GM20431 (cell line): Measurements from ENCODE around the gene ATF7IP.

ENCODE experiments used
- in situ Hi-C: fragments of 300-500 bp; cut with MseI, MboI; formaldehyde crosslinking; loops from one replicate; pipeline ENCODE4 v1.15.0; 2020; ENCODE audit warnings: low sequenced_read_pairs; ENCODE audit not compliant: unreplicated experiment

Gene ATF7IP

DNA sequence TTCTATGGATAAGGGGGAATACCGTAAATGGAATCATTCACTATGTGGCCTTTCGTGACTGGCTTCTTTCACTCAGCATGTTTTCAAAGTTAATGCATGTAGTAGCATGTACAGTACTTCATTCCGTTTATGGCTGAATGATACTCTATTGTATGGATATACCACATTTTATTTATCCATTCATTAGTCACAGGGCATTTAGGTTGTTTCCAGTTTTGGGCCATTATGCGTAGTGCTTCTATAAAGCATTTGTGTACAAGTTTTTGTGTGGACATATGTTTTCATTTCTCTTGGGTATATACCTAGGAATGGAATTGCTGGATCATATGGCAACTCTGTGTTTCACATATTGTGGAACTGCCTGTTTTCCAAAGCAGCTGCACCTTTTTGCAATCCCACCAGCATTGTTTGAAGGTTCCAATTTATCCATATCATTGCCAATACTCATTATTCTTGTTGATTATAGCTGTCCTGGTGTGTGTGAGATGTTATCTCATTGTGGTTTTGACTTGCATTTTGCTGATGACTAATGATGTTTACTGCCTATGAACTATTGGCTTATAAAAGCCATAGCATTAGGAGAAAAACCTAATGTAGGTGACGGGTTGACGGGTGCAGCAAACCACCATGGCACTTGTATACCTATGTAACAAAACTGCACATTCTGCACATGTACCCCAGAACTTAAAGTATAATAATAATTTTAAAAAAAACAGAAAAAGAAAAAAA is 45.5 kb downstream of the ATF7IP start:
- in situ Hi-C loops = no loop called here

DNA sequence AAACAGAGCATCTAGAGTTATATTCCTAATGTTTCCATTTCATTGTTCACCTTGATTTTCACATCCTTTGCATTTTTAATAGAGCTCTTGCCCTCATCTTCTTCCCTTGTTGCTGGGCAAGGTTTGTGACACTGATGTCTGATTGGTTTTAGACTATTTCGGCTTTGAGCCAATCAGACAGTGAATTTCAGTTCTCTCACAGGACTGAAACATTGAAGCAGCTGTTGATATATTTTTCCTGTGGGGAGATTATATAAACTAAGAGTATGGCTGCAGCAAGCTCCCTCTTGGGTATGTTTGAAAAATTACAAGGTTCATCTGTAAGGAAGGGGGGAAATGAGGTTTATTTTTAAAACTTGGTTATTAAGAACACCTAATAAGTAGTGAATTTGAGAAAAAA is 51.2 kb downstream of the ATF7IP start:
- in situ Hi-C loops = no loop called here

- in situ Hi-C loops = no loop called here
Observed at GRCh38 chr12:14417715-14418114, 52.2 kb downstream of the ATF7IP start.

- in situ Hi-C loops = no loop called here
Observed at GRCh38 chr12:14418451-14418890, 53.0 kb downstream of the ATF7IP start.

DNA sequence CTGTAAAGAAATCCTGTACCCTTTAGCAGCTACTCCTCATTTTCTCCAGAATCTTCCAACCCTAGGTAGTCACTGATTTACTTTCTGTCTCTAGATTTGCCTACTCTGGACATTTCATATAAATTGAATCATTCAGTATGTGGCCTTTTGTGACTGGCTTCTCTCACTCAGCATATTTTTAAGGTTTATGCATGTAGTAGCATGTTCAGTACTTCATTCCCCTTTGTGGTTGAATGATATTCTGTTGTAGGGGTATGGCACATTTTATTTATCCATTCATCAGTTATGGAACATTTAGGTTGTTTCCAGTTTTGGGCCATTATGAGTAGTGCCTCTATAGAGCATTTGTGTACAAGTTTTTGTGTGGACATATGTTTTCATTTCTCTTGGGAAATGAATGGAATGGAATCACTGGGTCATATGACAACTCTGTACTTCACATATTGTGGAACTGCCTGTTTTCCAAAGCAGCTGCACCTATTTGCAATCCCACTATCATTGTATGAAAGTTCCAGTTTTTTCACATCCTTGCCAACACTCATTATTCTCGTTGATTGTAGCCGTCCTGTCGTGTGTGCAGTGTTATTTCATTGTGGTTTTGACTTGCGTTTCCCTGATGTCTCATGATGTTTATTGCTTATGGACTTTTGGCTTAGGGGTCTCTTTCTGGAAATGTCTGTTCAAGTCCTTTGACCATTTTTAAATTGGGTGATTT is 57.2 kb downstream of the ATF7IP start:
- in situ Hi-C loops = no loop called here

- in situ Hi-C loops = no loop called here
Observed at GRCh38 chr12:14424545-14424944, 59.1 kb downstream of the ATF7IP start.

DNA sequence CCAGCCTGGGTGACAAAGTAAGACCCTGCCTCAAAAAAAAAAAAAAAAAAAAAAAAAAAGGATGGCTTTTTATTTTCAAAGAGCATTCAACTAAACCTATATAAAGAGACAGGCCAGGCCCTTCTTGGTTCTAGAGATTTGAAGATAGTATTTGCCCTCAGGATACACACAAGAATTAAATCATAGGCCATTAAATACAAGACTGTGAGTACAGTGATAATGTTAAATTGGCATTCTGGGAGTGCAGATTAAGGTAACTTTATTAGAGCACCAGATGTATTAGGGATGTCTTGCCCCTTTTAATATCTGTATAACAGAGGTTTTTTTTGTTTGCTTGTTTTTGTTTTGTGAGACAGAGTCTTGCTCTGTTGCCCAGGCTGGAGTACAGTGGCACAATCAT is 61.3 kb downstream of the ATF7IP start:
- in situ Hi-C loops = no loop called here

DNA sequence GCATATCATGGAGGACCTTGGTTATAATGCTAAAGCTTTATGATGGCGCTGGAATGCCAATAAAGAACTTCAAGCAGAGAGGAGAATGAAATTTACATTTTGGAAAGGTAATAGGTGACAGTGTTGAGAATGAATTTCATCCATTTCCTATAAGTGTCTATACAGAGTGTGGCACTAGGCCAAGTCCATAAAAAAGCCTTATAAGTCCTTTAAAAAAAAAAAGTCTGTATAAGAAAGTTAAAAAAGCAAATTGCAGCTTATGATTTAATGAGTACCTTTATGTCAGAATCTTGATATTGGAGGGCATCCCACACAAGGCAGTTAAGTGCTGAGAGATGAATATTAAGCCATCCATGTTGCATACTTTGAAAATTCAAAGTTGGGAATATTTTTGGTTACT is 62.4 kb downstream of the ATF7IP start:
- in situ Hi-C loops = no loop called here

GRCh38 chr12:14430394-14430986 is 65.0 kb downstream of the ATF7IP start:
- in situ Hi-C loops = no loop called here

DNA sequence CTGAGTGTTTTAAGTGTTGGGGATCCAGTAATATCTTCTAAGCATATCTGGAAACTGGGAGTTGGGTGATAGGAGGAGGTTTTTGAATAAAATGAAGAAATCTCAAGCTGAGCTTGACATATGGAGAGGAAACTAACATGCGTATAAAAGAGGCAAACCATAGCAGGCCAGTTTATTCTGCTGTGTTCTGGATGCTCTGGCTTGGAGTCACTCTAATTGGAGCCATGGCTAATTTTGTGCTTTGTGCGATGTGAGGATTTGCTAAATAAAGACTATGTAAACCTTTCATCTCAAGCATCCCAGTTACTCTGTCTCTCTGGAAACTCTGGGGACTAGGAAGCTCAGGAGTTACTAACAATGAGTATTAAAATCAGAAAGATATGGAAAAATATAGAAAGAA is 66.5 kb downstream of the ATF7IP start:
- in situ Hi-C loops = no loop called here

DNA sequence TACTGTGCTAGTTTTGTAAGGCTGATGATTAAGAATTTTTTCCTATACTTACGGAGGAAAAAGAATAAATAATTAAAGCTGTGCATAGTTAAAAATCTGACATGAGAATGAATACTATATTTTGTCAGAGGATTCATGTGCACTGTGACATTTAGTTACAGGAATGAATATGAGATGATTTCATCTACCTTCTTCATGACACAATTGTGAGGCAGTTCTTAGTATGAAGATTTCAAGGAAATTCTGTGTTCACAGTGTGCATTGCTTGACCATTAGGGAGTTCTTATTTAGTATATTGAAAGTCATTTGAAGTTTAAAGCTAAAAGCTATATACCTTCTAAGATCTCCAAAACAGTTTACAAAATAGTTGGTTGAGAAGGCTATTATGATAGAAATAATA is 70.1 kb downstream of the ATF7IP start:
- in situ Hi-C loops = no loop called here

DNA sequence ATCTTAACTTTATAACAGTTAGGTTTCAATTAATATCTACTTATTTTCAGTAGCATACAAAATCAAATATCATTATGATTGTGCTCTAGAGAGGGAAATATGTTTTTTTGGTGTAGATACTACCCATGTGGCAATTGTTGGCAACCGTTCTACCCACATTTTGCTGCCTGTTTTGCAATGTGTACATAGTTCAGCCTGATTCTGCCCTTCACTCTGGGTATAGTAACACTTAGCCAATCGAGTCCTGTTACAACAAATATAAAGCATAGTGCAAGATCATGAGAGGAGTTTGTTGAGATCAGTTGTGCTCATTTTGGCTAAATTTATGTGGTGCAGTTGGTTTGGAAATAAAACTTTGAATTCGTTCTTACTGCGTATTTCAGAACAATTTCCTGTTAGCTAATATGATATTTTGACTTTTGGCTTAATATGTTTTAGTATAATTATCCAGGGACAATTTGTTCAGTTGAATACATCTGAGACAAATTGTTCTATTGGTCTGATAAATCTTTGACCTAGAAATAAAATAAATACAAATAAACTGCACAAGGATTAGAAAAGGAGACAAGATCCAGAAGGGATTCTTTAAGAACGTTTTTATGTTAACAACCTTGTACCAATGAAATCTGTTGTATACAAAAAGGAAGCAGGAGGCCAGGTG is 76.9 kb downstream of the ATF7IP start:
- in situ Hi-C loops = no loop called here

GRCh38 chr12:14443531-14443930 is 78.0 kb downstream of the ATF7IP start:
- in situ Hi-C loops = no loop called here

GRCh38 chr12:14450479-14450878 is 85.0 kb downstream of the ATF7IP start:
- in situ Hi-C loops = no loop called here

GRCh38 chr12:14452336-14452735 is 86.9 kb downstream of the ATF7IP start:
- in situ Hi-C loops = no loop called here

GRCh38 chr12:14452865-14453264 is 87.4 kb downstream of the ATF7IP start:
- in situ Hi-C loops = no loop called here

- in situ Hi-C loops = no loop called here
Observed at GRCh38 chr12:14454098-14454907, 88.8 kb downstream of the ATF7IP start.

DNA sequence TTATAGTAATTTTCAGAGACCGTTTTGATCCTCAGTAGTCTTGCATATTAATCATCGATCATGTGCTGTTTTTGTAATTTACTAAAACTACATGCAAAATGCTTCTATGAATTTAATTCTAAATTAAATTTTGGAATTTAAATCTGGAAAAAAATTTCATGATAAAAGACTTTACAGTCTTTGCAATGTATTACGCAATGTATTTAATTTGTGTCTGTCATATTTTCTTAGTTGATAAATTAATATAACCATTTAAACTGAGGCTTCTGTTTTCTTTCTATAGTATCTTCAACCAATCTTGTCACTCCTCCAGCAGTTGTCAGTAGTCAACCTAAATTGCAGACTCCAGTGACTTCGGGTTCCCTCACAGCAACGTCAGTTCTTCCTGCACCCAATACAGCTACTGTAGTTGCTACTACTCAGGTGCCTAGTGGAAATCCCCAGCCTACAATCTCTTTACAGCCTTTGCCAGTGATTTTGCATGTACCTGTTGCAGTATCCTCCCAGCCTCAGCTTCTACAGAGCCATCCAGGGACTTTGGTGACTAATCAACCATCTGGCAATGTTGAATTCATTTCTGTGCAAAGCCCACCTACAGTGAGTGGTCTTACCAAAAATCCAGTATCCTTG is 94.8 kb downstream of the ATF7IP start:
- in situ Hi-C loops = no loop called here

DNA sequence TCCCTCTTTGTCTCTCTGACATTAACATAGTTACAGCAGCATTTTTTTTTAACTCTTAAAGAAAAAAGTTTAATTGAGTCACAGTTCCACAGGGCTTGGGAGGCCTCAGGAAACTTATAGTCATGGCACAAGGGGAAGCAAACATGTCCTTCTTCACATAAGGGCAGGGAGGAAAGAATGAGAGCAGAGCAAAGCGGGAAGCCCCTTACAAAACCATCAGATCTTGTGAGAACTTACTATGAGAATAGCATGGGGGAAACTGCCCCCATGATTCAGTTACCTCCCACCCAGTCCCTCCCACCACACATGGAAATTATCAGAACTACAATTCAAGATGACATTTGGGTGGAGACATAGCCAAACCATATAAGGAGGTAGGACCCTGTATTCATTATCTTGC is 106.0 kb downstream of the ATF7IP start:
- in situ Hi-C loops = no loop called here
